Neuron (in vitro differentiated cells): ENCODE measurements around the gene ESYT1.
A peak's percentile ranks its signal among the peaks of the same experiment; 100 is the strongest.

Source experiments
- H2AFZ ChIP-seq: one replicate; pipeline ENCODE4 v1.6.1; 2013; ENCODE audit warnings: low read depth, mild to moderate bottlenecking, inconsistent platforms, low read length, moderate library complexity
- H3K27me3 ChIP-seq: one replicate; pipeline ENCODE4 v1.6.1; 2013; ENCODE audit warnings: low read length; ENCODE audit not compliant: insufficient read depth
- H3K36me3 ChIP-seq: one replicate; pipeline ENCODE4 v1.6.1; 2013; ENCODE audit warnings: low read length; ENCODE audit not compliant: insufficient read depth
- H3K4me1 ChIP-seq: one replicate; pipeline ENCODE4 v1.6.1; 2013; ENCODE audit warnings: low read length; ENCODE audit not compliant: insufficient read depth
- H3K4me3 ChIP-seq: 2 replicates; pipeline ENCODE4 v1.5.1; 2013; ENCODE audit warnings: mild to moderate bottlenecking, low read length, moderate library complexity
- H3K9me3 ChIP-seq: one replicate; pipeline ENCODE4 v1.6.1; 2013; ENCODE audit warnings: low read length

Gene ESYT1

DNA sequence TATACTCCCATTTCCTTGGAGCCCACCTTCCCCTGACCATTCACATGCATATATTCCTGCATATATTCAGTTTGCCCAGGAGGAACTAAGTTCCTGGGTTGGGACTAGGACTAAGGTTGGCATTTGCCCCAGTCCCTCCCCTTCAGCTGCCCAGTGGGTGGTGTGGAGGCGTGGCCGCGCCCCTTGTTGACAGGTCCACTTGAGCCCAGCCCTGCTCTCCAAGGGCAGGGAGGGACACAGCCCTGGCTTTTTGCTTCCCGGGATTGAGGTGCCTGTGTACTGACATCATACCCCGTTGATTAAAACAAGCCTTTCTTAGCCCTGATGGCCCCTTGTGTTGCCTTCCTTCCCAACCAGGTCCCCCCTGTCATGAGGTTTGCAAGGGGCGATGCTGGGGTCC is 40.8 kb upstream of the ESYT1 start:
- no peak overlapping the region for H3K4me3 ChIP-seq
- no peaks in the 10 kb centered on the region for H3K9me3 ChIP-seq

DNA sequence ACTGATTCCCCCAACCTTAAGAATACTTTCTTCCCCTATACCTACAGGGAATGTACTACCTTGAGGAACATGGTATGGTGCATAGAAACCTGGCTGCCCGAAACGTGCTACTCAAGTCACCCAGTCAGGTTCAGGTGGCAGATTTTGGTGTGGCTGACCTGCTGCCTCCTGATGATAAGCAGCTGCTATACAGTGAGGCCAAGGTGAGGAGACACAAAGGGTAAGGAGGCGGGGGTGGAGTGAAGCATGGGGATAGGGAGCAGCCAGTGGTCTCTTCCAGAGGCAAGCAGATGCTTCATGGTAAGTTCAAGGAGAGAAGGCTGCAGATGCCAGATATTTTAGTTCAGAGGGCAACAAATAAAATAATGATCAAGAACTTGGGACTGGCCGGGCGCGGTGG is 30.3 kb upstream of the ESYT1 start:
- H3K36me3 ChIP-seq, result no peaks in the 10 kb centered on the region
- H3K4me3 ChIP-seq, result no peak overlapping the region
- no peaks in the 10 kb centered on the region for H3K9me3 ChIP-seq
- H2AFZ ChIP-seq, result no peak overlapping the region
- H3K4me1 ChIP-seq, result no peaks in the 10 kb centered on the region
- H3K27me3 ChIP-seq, result peaks cover 4% of the 10 kb centered on the region

More for the DNA sequence above, 40.8 kb upstream of the ESYT1 start:
- H3K36me3 ChIP-seq, result no peaks in the 10 kb centered on the region
- no peaks in the 10 kb centered on the region for H3K4me1 ChIP-seq
- H3K27me3 ChIP-seq, result peaks cover 15% of the 10 kb centered on the region
- no peak overlapping the region for H2AFZ ChIP-seq

DNA sequence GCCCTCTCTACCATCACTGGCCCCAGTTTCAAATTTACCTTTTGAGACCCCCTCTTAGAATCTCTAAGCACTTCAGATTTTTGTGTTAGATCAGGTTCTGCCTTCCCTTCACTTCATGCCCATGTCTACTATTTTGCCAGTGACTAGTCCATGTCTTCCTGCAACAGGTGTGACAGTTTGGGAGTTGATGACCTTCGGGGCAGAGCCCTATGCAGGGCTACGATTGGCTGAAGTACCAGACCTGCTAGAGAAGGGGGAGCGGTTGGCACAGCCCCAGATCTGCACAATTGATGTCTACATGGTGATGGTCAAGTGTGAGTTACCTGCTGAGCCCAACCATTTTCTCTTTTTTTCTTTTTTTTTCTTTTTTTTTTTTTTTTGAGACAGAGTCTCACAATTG is 29.5 kb upstream of the ESYT1 start:
- H2AFZ ChIP-seq, result no peak overlapping the region
- no peaks in the 10 kb centered on the region for H3K36me3 ChIP-seq
- no peaks in the 10 kb centered on the region for H3K9me3 ChIP-seq
- peaks cover 4% of the 10 kb centered on the region for H3K27me3 ChIP-seq
- peaks cover 5% of the 10 kb centered on the region for H3K4me1 ChIP-seq
- H3K4me3 ChIP-seq, result no peak overlapping the region

DNA sequence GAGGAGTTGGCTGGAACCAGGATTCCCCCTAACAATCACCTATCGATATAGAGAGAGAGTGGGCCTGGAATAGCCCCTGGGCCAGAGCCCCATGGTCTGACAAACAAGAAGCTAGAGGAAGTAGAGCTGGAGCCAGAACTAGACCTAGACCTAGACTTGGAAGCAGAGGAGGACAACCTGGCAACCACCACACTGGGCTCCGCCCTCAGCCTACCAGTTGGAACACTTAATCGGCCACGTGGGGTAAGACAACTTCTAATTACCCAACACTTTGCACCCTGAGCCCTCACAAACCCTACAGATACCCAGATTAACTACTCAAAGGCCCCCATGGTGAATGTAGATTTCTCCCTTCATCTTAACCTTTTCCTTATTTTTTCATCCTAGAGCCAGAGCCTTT is 28.3 kb upstream of the ESYT1 start:
- Histone ChIP-seq H3K4me1 (peaks cover 7% of the 10 kb centered on the region), H3K27me3 (peaks cover 4% of the 10 kb centered on the region), H3K9me3 (no peaks in the 10 kb centered on the region), H3K4me3 (no peak overlapping the region), H3K36me3 (no peaks in the 10 kb centered on the region), H2AFZ (no peak overlapping the region)

GRCh38 chr12:56101045-56101444 is 27.0 kb upstream of the ESYT1 start:
- H3K9me3 ChIP-seq, result no peaks in the 10 kb centered on the region
- H3K4me3 ChIP-seq, result no peak overlapping the region
- H3K27me3 ChIP-seq, result peaks cover 4% of the 10 kb centered on the region
- peaks cover 19% of the 10 kb centered on the region for H3K4me1 ChIP-seq
- H3K36me3 ChIP-seq, result peaks cover under 1% of the 10 kb centered on the region
- no peak overlapping the region for H2AFZ ChIP-seq

DNA sequence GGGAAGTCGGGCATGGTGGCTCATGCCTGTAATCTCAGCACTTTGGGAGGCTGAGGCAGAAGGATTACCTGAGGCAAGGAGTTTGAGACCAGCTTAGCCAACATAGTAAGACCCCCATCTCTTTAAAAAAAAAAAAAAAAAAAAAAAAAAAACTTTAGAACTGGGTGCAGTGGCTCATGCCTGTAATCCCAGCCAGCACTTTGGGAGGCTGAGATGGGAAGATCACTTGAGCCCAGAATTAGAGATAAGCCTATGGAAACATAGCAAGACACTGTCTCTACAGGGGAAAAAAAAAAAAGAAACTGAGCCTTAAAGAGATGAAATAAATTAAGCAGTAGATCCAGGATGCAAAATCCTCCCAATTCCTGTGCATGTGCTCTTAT is 25.4 kb upstream of the ESYT1 start:
- H3K36me3 ChIP-seq, result peaks cover 16% of the 10 kb centered on the region
- no peak overlapping the region for H3K4me3 ChIP-seq
- no peak overlapping the region for H2AFZ ChIP-seq
- H3K27me3 ChIP-seq, result no peaks in the 10 kb centered on the region
- H3K4me1 ChIP-seq, result peaks cover 23% of the 10 kb centered on the region
- no peaks in the 10 kb centered on the region for H3K9me3 ChIP-seq

- Histone ChIP-seq H3K9me3 (no peaks in the 10 kb centered on the region), H3K27me3 (no peaks in the 10 kb centered on the region), H3K4me3 (peak overlapping the region; percentile 66), H3K4me1 (peaks cover 23% of the 10 kb centered on the region), H3K36me3 (peaks cover 21% of the 10 kb centered on the region), H2AFZ (peak overlapping the region; percentile 81)
These were observed 24.9 kb upstream of the ESYT1 start for GRCh38 chr12:56103066-56103711.

- H3K36me3 ChIP-seq, result peaks cover 26% of the 10 kb centered on the region
- H3K9me3 ChIP-seq, result no peaks in the 10 kb centered on the region
- peak overlapping the region; percentile 81 for H2AFZ ChIP-seq
- no peaks in the 10 kb centered on the region for H3K27me3 ChIP-seq
- H3K4me1 ChIP-seq, result peaks cover 23% of the 10 kb centered on the region
- peak overlapping the region; percentile 66 for H3K4me3 ChIP-seq
These were observed 24.3 kb upstream of the ESYT1 start for GRCh38 chr12:56103823-56104108.

GRCh38 chr12:56104109-56104814 is 23.8 kb upstream of the ESYT1 start, which contains the start of gene PA2G4:
TSS of gene PA2G4 (plus strand) at chr12:56104559. CDS start at chr12:56104738, 179 bp downstream.
- H3K4me3 ChIP-seq, result peak within 1 kb of the TSS; percentile 66
- no peaks in the 10 kb centered on the region for H3K9me3 ChIP-seq
- peak within 1 kb of the TSS; percentile 81 for H2AFZ ChIP-seq
- peaks cover 30% of the 10 kb centered on the region for H3K36me3 ChIP-seq
- H3K4me1 ChIP-seq, result peaks cover 23% of the 10 kb centered on the region
- no peaks in the 10 kb centered on the region for H3K27me3 ChIP-seq

DNA sequence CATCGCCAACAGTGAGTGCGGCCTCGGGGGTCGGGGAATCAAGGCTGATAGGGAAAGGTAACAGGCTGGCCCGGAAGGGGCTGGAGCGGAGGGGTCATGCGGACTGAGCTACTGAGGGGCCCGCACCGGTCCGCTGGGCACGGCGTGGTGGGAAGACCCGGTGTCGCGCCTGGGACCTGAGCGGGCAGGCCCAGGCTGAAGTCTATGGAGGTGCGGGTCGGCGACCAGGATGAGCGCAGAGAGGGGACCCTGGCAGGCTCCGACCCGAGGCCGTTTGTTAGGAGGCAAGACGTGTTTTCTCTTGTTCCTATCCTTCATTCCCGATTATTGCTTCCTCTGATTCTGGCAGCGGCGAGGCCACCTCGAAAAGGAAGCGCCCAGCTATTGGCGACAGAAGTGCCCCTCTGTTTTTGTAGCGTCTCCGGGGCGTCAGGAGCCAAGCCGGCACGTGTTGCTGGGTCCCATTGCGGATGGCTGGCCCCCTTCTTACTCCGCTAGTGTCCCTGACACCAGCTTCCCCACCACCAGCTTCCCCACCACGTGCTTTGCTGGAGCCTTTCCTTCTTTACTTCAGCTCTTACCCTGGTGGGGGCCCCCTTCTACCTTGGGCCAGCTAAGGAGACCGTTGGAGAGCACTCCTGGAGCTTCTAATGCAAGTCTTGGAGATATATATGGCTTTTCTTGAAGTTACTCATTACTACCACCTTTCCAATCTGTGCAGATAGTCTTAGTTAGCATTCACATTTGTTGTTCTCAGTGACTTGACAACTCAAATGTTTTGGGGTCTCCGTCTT is 23.1 kb upstream of the ESYT1 start:
- H3K4me1 ChIP-seq, result peaks cover 23% of the 10 kb centered on the region
- no peaks in the 10 kb centered on the region for H3K9me3 ChIP-seq
- peaks cover 37% of the 10 kb centered on the region for H3K36me3 ChIP-seq

DNA sequence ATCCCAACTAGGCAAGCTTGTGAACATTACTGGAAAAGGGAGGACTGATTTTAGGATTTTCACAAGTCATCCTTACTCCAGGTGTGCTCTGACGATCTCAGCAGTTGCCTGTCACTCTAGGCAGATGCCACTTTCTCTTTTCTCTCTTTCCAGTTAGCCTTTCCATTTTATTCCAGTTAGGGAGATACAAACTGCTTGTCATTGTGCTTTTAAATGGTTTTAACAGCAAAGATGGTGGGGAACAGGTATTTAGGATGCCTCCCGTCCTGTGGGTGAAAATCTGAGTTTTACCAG is 22.5 kb upstream of the ESYT1 start:
- H3K4me1 ChIP-seq, result peaks cover 23% of the 10 kb centered on the region
- peak overlapping the region; percentile 66 for H3K4me3 ChIP-seq
- no peaks in the 10 kb centered on the region for H3K9me3 ChIP-seq
- H3K36me3 ChIP-seq, result peaks cover 43% of the 10 kb centered on the region
- H2AFZ ChIP-seq, result no peak overlapping the region
- H3K27me3 ChIP-seq, result no peaks in the 10 kb centered on the region

More for the DNA sequence above, 23.1 kb upstream of the ESYT1 start:
- Histone ChIP-seq H3K27me3 (no peaks in the 10 kb centered on the region), H2AFZ (peak overlapping the region; percentile 50), H3K4me3 (peak overlapping the region; percentile 66)

- Histone ChIP-seq H3K36me3 (peaks cover 58% of the 10 kb centered on the region), H3K4me3 (no peak overlapping the region)
These were observed 20.8 kb upstream of the ESYT1 start for GRCh38 chr12:56107242-56107641.

GRCh38 chr12:56110571-56110970 is 17.5 kb upstream of the ESYT1 start:
- peaks cover 73% of the 10 kb centered on the region for H3K36me3 ChIP-seq

More at GRCh38 chr12:56107242-56107641, 20.8 kb upstream of the ESYT1 start:
- peaks cover 23% of the 10 kb centered on the region for H3K4me1 ChIP-seq
- no peaks in the 10 kb centered on the region for H3K27me3 ChIP-seq
- H3K9me3 ChIP-seq, result no peaks in the 10 kb centered on the region
- no peak overlapping the region for H2AFZ ChIP-seq

More at GRCh38 chr12:56110571-56110970, 17.5 kb upstream of the ESYT1 start:
- H3K27me3 ChIP-seq, result no peaks in the 10 kb centered on the region
- H3K4me1 ChIP-seq, result peaks cover 8% of the 10 kb centered on the region
- no peak overlapping the region for H2AFZ ChIP-seq
- no peak overlapping the region for H3K4me3 ChIP-seq
- no peaks in the 10 kb centered on the region for H3K9me3 ChIP-seq
